ENCODE results near the gene EOLA1. TPM values are rescaled to one million over a fixed set of nuclear protein-coding genes. Genes with fewer than 3 reads are reported as not detected.

EOLA1 gene
- 10 to 100 TPM; 24.6 to 25.2 TPM for total RNA-seq
- polyA plus RNA-seq: 10 to 100 TPM; 25.7 to 26.2 TPM

- ChIA-PET CTCF (ENCODE audit: partially characterized antibody) (interaction anchor here (1.3 to 2.9 kb wide), 7 partner anchors 13 to 399 kb away, joined by 3 to 56 read pairs (median 20); partner anchors contain the start of genes EOLA2 and IDS), POLR2A (ENCODE audit: partially characterized antibody) (interaction anchor here (0.6 to 4.1 kb wide), 11 partner anchors 11 to 1160 kb away, joined by 3 to 83 read pairs (median 22); partner anchors contain the start of genes EOLA2 and IDS)
- peaks cover 0 to 11% of the 10 kb centered on the region in 2 donors for H3K36me3 Mint-ChIP-seq
- peaks cover 6 to 16% (median 12%) of the 10 kb centered on the region in 4 donors for H3K4me1 Mint-ChIP-seq
- H3K27ac Mint-ChIP-seq: peak within 1 kb of the TSS; percentile 90 to 100 (median 99)
- Histone ChIP-seq H3K9me3 (ENCODE audit: control insufficient read depth in 1 of 2, low read length in 2 of 2) (no peaks in the 10 kb centered on the region), H3K4me3 (ENCODE audit: low read length in 2 of 2) (peak within 1 kb of the TSS; percentile 73 to 89), H3K36me3 (ENCODE audit: insufficient read depth, low read length) (no peaks in the 10 kb centered on the region), H3K27me3 (ENCODE audit: insufficient read depth, low read length) (no peaks in the 10 kb centered on the region), H3K4me1 (ENCODE audit: insufficient read depth, low read length) (peaks cover 11% of the 10 kb centered on the region), H3K27ac (ENCODE audit: low read depth, low read length) (peak within 1 kb of the TSS; percentile 99)
- peak in 4 of 5 donors; percentile 90 to 97 (median 92) for DNase-seq
- H3K27me3 Mint-ChIP-seq: no peaks in the 10 kb centered on the region
- intact Hi-C loops (cut with micrococcal nuclease): loop anchor here (1.0 kb wide), 3 partner anchors 15 to 37 kb away; no protein-coding TSS in a partner anchor
- H3K4me3 Mint-ChIP-seq: peak within 1 kb of the TSS; percentile 89 to 94 (median 92)
- H3K9me3 Mint-ChIP-seq: peaks cover 0 to 4% (median 0%) of the 10 kb centered on the region in 8 donors
These were observed at the start of gene EOLA1 for GRCh38 chrX:149540621-149541520. Gene EOLA1 (plus strand): TSS chrX:149541012. CDS start chrX:149545631, 4,619 bp downstream.

- Mint-ChIP-seq H3K4me3 (no peak overlapping the region), H3K27me3 (no peaks in the 10 kb centered on the region)
- intact Hi-C loops (cut with micrococcal nuclease): no loop called here
These were observed 49.0 kb upstream of the EOLA1 start for GRCh38 chrX:149491812-149492211.

GRCh38 chrX:149493567-149494562 lies 46.9 kb upstream of the EOLA1 start:
- peaks cover 77% of the 10 kb centered on the region for H3K36me3 ChIP-seq (ENCODE audit: insufficient read depth, low read length)
- H3K4me1 Mint-ChIP-seq: peaks cover 3 to 18% (median 7%) of the 10 kb centered on the region in 4 donors
- H3K9me3 Mint-ChIP-seq: peaks cover 0 to 4% (median 0%) of the 10 kb centered on the region in 8 donors
- no peak overlapping the region for H3K4me3 ChIP-seq (ENCODE audit: low read length in 2 of 2)
- H3K27me3 ChIP-seq (ENCODE audit: insufficient read depth, low read length): no peaks in the 10 kb centered on the region
- H3K27ac ChIP-seq (ENCODE audit: low read depth, low read length): no peak overlapping the region
- H3K4me3 Mint-ChIP-seq: no peak overlapping the region
- CTCF ChIA-PET (ENCODE audit: partially characterized antibody): interaction anchor here (1.0 to 2.2 kb wide), 3 partner anchors 19 to 46 kb away, joined by 3 to 6 read pairs (median 4); partner anchors contain the start of gene EOLA1
- intact Hi-C loops (cut with micrococcal nuclease): no loop called here
- H3K27me3 Mint-ChIP-seq: no peaks in the 10 kb centered on the region
- H3K4me1 ChIP-seq (ENCODE audit: insufficient read depth, low read length): no peaks in the 10 kb centered on the region
- POLR2A ChIA-PET (ENCODE audit: partially characterized antibody): interaction anchor here (0.8 kb wide), 1 partner anchor 11 kb away, joined by 3 read pairs; the partner anchor contains the start of gene IDS
- H3K27ac Mint-ChIP-seq: no peak overlapping the region
- DNase-seq: peak in 1 of 5 donors; percentile 3
- no peaks in the 10 kb centered on the region for H3K9me3 ChIP-seq (ENCODE audit: control insufficient read depth in 1 of 2, low read length in 2 of 2)
- H3K36me3 Mint-ChIP-seq: peaks cover 25 to 42% of the 10 kb centered on the region in 2 donors

More at GRCh38 chrX:149491812-149492211, 49.0 kb upstream of the EOLA1 start:
- DNase-seq: no peak
- ChIA-PET POLR2A (ENCODE audit: partially characterized antibody) (no interaction called here), CTCF (ENCODE audit: partially characterized antibody) (no interaction called here)
- Mint-ChIP-seq H3K27ac (peak overlapping the region in 1 of 7 donors; percentile 32), H3K4me1 (peaks cover 7 to 22% (median 10%) of the 10 kb centered on the region in 4 donors), H3K9me3 (peaks cover 0 to 4% (median 0%) of the 10 kb centered on the region in 8 donors), H3K36me3 (peaks cover 23 to 33% of the 10 kb centered on the region in 2 donors)
- H3K9me3 ChIP-seq (ENCODE audit: control insufficient read depth in 1 of 2, low read length in 2 of 2): no peaks in the 10 kb centered on the region
- no peak overlapping the region for H3K4me3 ChIP-seq (ENCODE audit: low read length in 2 of 2)
- peaks cover 61% of the 10 kb centered on the region for H3K36me3 ChIP-seq (ENCODE audit: insufficient read depth, low read length)
- H3K4me1 ChIP-seq (ENCODE audit: insufficient read depth, low read length): no peaks in the 10 kb centered on the region
- H3K27ac ChIP-seq (ENCODE audit: low read depth, low read length): no peak overlapping the region
- H3K27me3 ChIP-seq (ENCODE audit: insufficient read depth, low read length): no peaks in the 10 kb centered on the region

GRCh38 chrX:149494844-149495565 lies 45.8 kb upstream of the EOLA1 start:
- no peaks in the 10 kb centered on the region for H3K9me3 ChIP-seq (ENCODE audit: control insufficient read depth in 1 of 2, low read length in 2 of 2)
- H3K4me3 ChIP-seq (ENCODE audit: low read length in 2 of 2): no peak overlapping the region
- Mint-ChIP-seq H3K27me3 (no peaks in the 10 kb centered on the region), H3K27ac (peak overlapping the region in 1 of 7 donors; percentile 40), H3K9me3 (peaks cover 0 to 4% (median 0%) of the 10 kb centered on the region in 8 donors), H3K36me3 (peaks cover 24 to 46% of the 10 kb centered on the region in 2 donors), H3K4me3 (no peak overlapping the region), H3K4me1 (peaks cover 3 to 23% (median 9%) of the 10 kb centered on the region in 4 donors)
- intact Hi-C loops (cut with micrococcal nuclease): no loop called here
- no peaks in the 10 kb centered on the region for H3K4me1 ChIP-seq (ENCODE audit: insufficient read depth, low read length)
- H3K27me3 ChIP-seq (ENCODE audit: insufficient read depth, low read length): no peaks in the 10 kb centered on the region
- peaks cover 72% of the 10 kb centered on the region for H3K36me3 ChIP-seq (ENCODE audit: insufficient read depth, low read length)
- ChIA-PET CTCF (ENCODE audit: partially characterized antibody) (interaction anchor here (2.2 kb wide), 1 partner anchor 17 kb away, joined by 6 read pairs; no protein-coding TSS in a partner anchor), POLR2A (ENCODE audit: partially characterized antibody) (no interaction called here)
- no peak overlapping the region for H3K27ac ChIP-seq (ENCODE audit: low read depth, low read length)
- no peak for DNase-seq

GRCh38 chrX:149495573-149496071 lies 45.2 kb upstream of the EOLA1 start:
- Histone ChIP-seq H3K4me3 (ENCODE audit: low read length in 2 of 2) (no peak overlapping the region), H3K36me3 (ENCODE audit: insufficient read depth, low read length) (peaks cover 70% of the 10 kb centered on the region), H3K4me1 (ENCODE audit: insufficient read depth, low read length) (peaks cover 3% of the 10 kb centered on the region), H3K27me3 (ENCODE audit: insufficient read depth, low read length) (no peaks in the 10 kb centered on the region), H3K9me3 (ENCODE audit: control insufficient read depth in 1 of 2, low read length in 2 of 2) (no peaks in the 10 kb centered on the region), H3K27ac (ENCODE audit: low read depth, low read length) (no peak overlapping the region)
- H3K9me3 Mint-ChIP-seq: peaks cover 0 to 4% (median 0%) of the 10 kb centered on the region in 8 donors
- no peak overlapping the region for H3K4me3 Mint-ChIP-seq
- intact Hi-C loops (cut with micrococcal nuclease): no loop called here
- ChIA-PET CTCF (ENCODE audit: partially characterized antibody) (no interaction called here), POLR2A (ENCODE audit: partially characterized antibody) (no interaction called here)
- H3K4me1 Mint-ChIP-seq: peaks cover 5 to 24% (median 12%) of the 10 kb centered on the region in 4 donors
- H3K36me3 Mint-ChIP-seq: peaks cover 18 to 52% of the 10 kb centered on the region in 2 donors
- H3K27me3 Mint-ChIP-seq: no peaks in the 10 kb centered on the region
- peak overlapping the region in 1 of 7 donors; percentile 17 for H3K27ac Mint-ChIP-seq
- DNase-seq: no peak

- Mint-ChIP-seq H3K9me3 (no peaks in the 10 kb centered on the region), H3K36me3 (peaks cover 17 to 66% of the 10 kb centered on the region in 2 donors), H3K4me3 (no peak overlapping the region), H3K4me1 (peaks cover 7 to 27% (median 18%) of the 10 kb centered on the region in 4 donors), H3K27me3 (no peaks in the 10 kb centered on the region), H3K27ac (peak overlapping the region in 2 of 7 donors; percentile 15 to 53)
- Histone ChIP-seq H3K27ac (ENCODE audit: low read depth, low read length) (no peak overlapping the region), H3K4me3 (ENCODE audit: low read length in 2 of 2) (no peak overlapping the region), H3K27me3 (ENCODE audit: insufficient read depth, low read length) (no peaks in the 10 kb centered on the region), H3K4me1 (ENCODE audit: insufficient read depth, low read length) (peaks cover 17% of the 10 kb centered on the region), H3K36me3 (ENCODE audit: insufficient read depth, low read length) (peaks cover 81% of the 10 kb centered on the region), H3K9me3 (ENCODE audit: control insufficient read depth in 1 of 2, low read length in 2 of 2) (no peaks in the 10 kb centered on the region)
- CTCF ChIA-PET (ENCODE audit: partially characterized antibody): interaction anchor here (1.2 kb wide), 1 partner anchor 25 kb away, joined by 3 read pairs; no protein-coding TSS in a partner anchor
- intact Hi-C loops (cut with micrococcal nuclease): no loop called here
- DNase-seq: no peak
- POLR2A ChIA-PET (ENCODE audit: partially characterized antibody): interaction anchor here (1.3 kb wide), 1 partner anchor 19 kb away, joined by 3 read pairs; no protein-coding TSS in a partner anchor
These were observed 43.8 kb upstream of the EOLA1 start for GRCh38 chrX:149497054-149497453.
